GM18951 (cell line): ENCODE results near the gene TP53I13.

Experiments
- POLR2A ChIP-seq: IDR thresholded peaks from 4 replicates; pipeline ENCODE4 v1.6.1; 2011; ENCODE audit warnings: mild to moderate bottlenecking; ENCODE audit not compliant: insufficient read length, insufficient read depth; ENCODE audit errors: extremely low read depth
- in situ Hi-C: fragments of 300-500 bp; cut with MboI; formaldehyde crosslinking; loops from one replicate; pipeline ENCODE4 v1.12.0; 2022; ENCODE audit warnings: low sequenced_read_pairs, mixed read lengths, inconsistent platforms; ENCODE audit not compliant: unreplicated experiment

Gene TP53I13

GRCh38 chr17:29595943-29596774, 27.7 kb downstream of the TP53I13 start:
- in situ Hi-C loops: no loop called here
- no peak for TF ChIP-seq POLR2A

GRCh38 chr17:29596811-29597210, 28.3 kb downstream of the TP53I13 start:
- no peak for TF ChIP-seq POLR2A
- in situ Hi-C loops: no loop called here

- in situ Hi-C loops: no loop called here
- TF ChIP-seq POLR2A: no peak
Measured at GRCh38 chr17:29597361-29598172, 29.1 kb downstream of the TP53I13 start.

- in situ Hi-C loops: no loop called here
- TF ChIP-seq POLR2A: no peak
Measured at GRCh38 chr17:29603109-29603674, 34.7 kb downstream of the TP53I13 start.

GRCh38 chr17:29607557-29608195, 39.2 kb downstream of the TP53I13 start:
- TF ChIP-seq POLR2A: no peak
- in situ Hi-C loops: no loop called here

- in situ Hi-C loops: no loop called here
- no peak for TF ChIP-seq POLR2A
Measured at GRCh38 chr17:29608986-29609385, 40.5 kb downstream of the TP53I13 start.

GRCh38 chr17:29610395-29610794, 41.9 kb downstream of the TP53I13 start:
- no peak for TF ChIP-seq POLR2A
- in situ Hi-C loops: no loop called here

GRCh38 chr17:29611351-29612093, 43.0 kb downstream of the TP53I13 start:
- no peak for TF ChIP-seq POLR2A
- in situ Hi-C loops: no loop called here

- in situ Hi-C loops: no loop called here
- no peak for TF ChIP-seq POLR2A
Measured at GRCh38 chr17:29612094-29612403, 43.5 kb downstream of the TP53I13 start.

GRCh38 chr17:29612404-29613280, 44.1 kb downstream of the TP53I13 start:
- no peak for TF ChIP-seq POLR2A
- in situ Hi-C loops: no loop called here

- TF ChIP-seq POLR2A: no peak
- in situ Hi-C loops: no loop called here
Measured at GRCh38 chr17:29613352-29613837, 44.9 kb downstream of the TP53I13 start.

- in situ Hi-C loops: no loop called here
- no peak for TF ChIP-seq POLR2A
Measured at GRCh38 chr17:29613856-29614255, 45.4 kb downstream of the TP53I13 start.
